ENCODE measurements around the gene C16orf82. TPM values are rescaled to one million over a fixed set of nuclear protein-coding genes. Genes with fewer than 3 reads are reported as not detected.

The C16orf82 gene
- total and polyA plus RNA-seq, 9 of the 15 experiments (the other 6 are each of a cell fraction or from before 2014, with no cell fraction given), result not detected

DNA sequence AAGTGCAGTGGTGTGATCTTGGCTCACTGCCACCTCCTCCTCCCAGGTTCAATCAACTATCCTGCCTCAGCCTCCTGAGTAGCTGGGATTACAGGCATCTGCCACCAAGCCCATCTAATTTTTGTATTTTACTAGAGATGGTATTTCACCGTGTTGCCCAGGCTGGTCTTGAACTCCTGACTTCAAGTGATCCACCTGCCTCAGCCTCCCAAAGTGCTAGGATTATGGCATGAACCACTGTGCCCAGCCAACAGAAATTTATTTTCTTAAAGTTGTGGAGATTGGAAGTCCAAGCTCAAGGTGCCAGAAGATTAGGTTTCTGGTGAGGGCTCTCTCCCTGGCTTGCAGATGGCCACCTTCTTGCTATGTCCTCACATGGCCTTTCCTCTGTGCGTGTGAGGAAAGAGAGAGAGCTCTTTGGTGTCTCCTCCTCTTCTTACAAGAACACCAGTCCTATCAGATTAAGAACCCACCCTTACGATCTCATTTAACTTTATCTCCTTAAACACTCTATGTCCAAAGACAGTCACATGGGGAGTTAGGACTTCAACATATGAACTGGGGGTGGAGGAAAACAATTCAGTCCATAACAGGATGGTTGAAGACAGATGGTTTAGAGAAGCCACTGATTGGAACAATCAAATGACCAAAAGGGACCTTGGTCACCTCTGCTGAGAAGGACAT, 31.8 kb downstream of the C16orf82 start (continued):
- TF ChIP-seq, protein P1, sequence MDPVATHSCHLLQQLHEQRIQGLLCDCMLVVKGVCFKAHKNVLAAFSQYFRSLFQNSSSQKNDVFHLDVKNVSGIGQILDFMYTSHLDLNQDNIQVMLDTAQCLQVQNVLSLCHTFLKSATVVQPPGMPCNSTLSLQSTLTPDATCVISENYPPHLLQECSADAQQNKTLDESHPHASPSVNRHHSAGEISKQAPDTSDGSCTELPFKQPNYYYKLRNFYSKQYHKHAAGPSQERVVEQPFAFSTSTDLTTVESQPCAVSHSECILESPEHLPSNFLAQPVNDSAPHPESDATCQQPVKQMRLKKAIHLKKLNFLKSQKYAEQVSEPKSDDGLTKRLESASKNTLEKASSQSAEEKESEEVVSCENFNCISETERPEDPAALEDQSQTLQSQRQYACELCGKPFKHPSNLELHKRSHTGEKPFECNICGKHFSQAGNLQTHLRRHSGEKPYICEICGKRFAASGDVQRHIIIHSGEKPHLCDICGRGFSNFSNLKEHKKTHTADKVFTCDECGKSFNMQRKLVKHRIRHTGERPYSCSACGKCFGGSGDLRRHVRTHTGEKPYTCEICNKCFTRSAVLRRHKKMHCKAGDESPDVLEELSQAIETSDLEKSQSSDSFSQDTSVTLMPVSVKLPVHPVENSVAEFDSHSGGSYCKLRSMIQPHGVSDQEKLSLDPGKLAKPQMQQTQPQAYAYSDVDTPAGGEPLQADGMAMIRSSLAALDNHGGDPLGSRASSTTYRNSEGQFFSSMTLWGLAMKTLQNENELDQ (CRISPR knock-in tag; IDR thresholded peaks at IDR 0.05; ENCODE audit: borderline replicate concordance), result no peak

DNA sequence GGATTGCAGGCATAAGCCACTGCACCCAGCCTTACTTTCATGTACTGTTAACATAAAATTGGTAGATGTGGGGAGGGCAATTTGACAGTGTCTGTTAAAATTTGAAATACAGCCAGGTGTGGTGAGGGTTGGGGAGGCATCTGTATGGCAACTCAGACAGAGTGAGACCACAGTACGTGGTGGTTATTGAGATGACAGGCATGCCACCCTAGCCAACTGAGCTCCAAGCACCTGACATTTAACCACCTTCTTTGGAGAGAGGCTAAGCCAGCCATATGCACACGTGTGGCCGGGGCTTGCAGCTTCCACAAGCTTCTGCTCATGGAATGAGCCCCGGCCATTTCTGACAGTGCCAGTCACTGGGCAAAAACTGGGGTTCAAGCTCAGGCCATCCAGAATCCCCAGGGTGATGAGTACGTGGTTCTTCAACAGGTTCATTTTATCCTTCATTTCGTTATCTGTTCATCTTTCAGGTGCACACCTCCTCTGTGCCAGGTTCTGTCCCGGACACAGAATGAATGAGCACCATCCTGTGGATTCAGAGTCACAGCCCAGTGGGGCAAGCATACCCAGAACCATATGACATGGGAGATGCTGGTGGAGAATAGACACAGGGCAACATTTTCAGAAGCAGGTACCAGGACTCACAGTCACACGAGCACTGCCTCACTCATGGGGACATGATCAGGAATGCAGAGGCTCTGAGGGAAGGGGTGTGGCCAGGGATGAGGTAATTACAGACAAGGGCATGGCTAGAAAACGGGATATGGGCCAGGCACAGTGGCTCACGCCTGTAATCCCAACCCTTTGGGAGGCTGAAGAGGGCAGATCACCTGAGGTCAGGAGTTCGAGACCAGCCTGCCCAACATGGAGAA, 36.2 kb downstream of the C16orf82 start:
- TF ChIP-seq MYC (IDR thresholded peaks at IDR 0.05; ENCODE audit: low read depth, low read length) (no peak), MYC (CRISPR knock-in tag; IDR thresholded peaks at IDR 0.05; ENCODE audit: borderline replicate concordance, low read depth) (no peak), ATF7 (IDR thresholded peaks at IDR 0.05) (0 out of 2 replicates have a peak, but pooled peaks have one; percentile 11)
- Histone ChIP-seq H3K4me1 (replicated peaks in 1 of 2; ENCODE audit: control insufficient read depth in 2 of 2, insufficient read depth in 2 of 2, low read length in 2 of 2) (peaks cover 0 to 11% of the 10 kb centered on the region in 2 experiments; a peak in 4 of 5 replicates), H3K4me3 (no peak overlapping the region), H3K9ac (ENCODE audit: insufficient read depth in 1 of 2, low read depth in 2 of 2, low read length in 2 of 2) (no peak overlapping the region), H3K36me3 (ENCODE audit: control insufficient read depth, insufficient read depth, low read length) (no peaks in the 10 kb centered on the region), H3K27ac (ENCODE audit: extremely low read depth, low read depth, low read length) (no peak overlapping the region), H2AFZ (ENCODE audit: low read depth, low read length) (no peak overlapping the region), H3K9me3 (replicated peaks; ENCODE audit: control insufficient read depth, insufficient read depth, low read depth, low read length) (no peaks in the 10 kb centered on the region), H3K27me3 (ENCODE audit: control insufficient read depth in 2 of 2, insufficient read depth in 2 of 2, low read length in 2 of 2) (no peaks in the 10 kb centered on the region), H3K9me1 (ENCODE audit: control insufficient read depth, insufficient read depth, low read length) (no peaks in the 10 kb centered on the region), H4K20me1 (replicated peaks; ENCODE audit: control insufficient read depth, insufficient read depth, low read length) (no peaks in the 10 kb centered on the region), H3K79me2 (ENCODE audit: control insufficient read depth, insufficient read depth, low read length) (no peaks in the 10 kb centered on the region), H3K4me2 (ENCODE audit: insufficient read depth, low read length) (no peak overlapping the region)
- DNase-seq (ENCODE audit: extremely low read depth in 1 of 4, low spot score in 3 of 4), result no peak
- POLR2A ChIA-PET, result interaction anchor here (0.5 kb wide), 1 partner anchor 202 kb away, joined by 3 read pairs; no protein-coding TSS in a partner anchor
- FAIRE-seq, result no peak
- no TSS peak for BruUV-seq (replicated peaks)
- CTCF ChIA-PET (ENCODE audit: low intra/inter-chr PET ratio), result no interaction called here
- no peak for ATAC-seq
- intact Hi-C loops (cut with micrococcal nuclease), result no loop called here
- 6% methylated on average over 10 of the region's 11 CpGs for WGBS (ENCODE audit: insufficient coverage, low coverage, missing lambda C conversion rate)
- in situ Hi-C loops (cut with MboI), result no loop called here
